ENCODE data around the gene UBXN7.

GRCh38 chr3:196431181-196432136, 768 bp downstream of the UBXN7 start:
- TF ChIP-seq POLR2A (IDR thresholded peaks at IDR 0.05; ENCODE audit: low read depth, low read length) (no peak), EZH2 (IDR thresholded peaks at IDR 0.05; ENCODE audit: borderline replicate concordance, low read depth, low read length, severe bottlenecking) (no peak)

Measured in endothelial cell of umbilical vein (primary cell).